H9 (cell line): ENCODE results near the gene MED22. TPM values are rescaled to one million over a fixed set of nuclear protein-coding genes. Genes with fewer than 3 reads are reported as not detected.

Source experiments
- DNase-seq: peaks from one replicate; pipeline ENCODE4 v3.0.0-alpha.2; 2017
- H2AFZ ChIP-seq: one replicate; pipeline ENCODE4 v1.6.1; 2013; ENCODE audit warnings: mild to moderate bottlenecking, low read length, control low read depth, moderate library complexity
- H2AK5ac ChIP-seq: 2 replicates; pipeline ENCODE4 v1.6.1; 2013; ENCODE audit warnings: low read length, control low read depth, mixed read lengths; ENCODE audit not compliant: insufficient read length
- H2BK120ac ChIP-seq: one replicate; pipeline ENCODE4 v1.6.1; 2013; ENCODE audit warnings: low read depth, mild to moderate bottlenecking, low read length, control low read depth, inconsistent platforms; ENCODE audit not compliant: poor library complexity, severe bottlenecking
- H2BK12ac ChIP-seq: 2 replicates; pipeline ENCODE4 v1.6.1; 2013; ENCODE audit warnings: low read length, control low read depth, mixed read lengths, low read depth; ENCODE audit not compliant: insufficient read length
- H2BK15ac ChIP-seq: 2 replicates; pipeline ENCODE4 v1.6.1; 2013; ENCODE audit warnings: low read depth, low read length, control low read depth
- H2BK20ac ChIP-seq: one replicate; pipeline ENCODE4 v1.6.1; 2013; ENCODE audit warnings: low read depth, mild to moderate bottlenecking, low read length, control low read depth, inconsistent platforms; ENCODE audit not compliant: poor library complexity, severe bottlenecking
- H2BK5ac ChIP-seq: 2 replicates; pipeline ENCODE4 v1.6.1; 2013; ENCODE audit warnings: low read length, control low read depth, mixed read lengths; ENCODE audit not compliant: insufficient read length
- H3K14ac ChIP-seq: 2 replicates; pipeline ENCODE4 v1.6.1; 2013; ENCODE audit warnings: low read length, control low read depth; ENCODE audit not compliant: insufficient read depth
- H3K18ac ChIP-seq: 2 replicates; pipeline ENCODE4 v1.6.1; 2013; ENCODE audit warnings: low read depth, mild to moderate bottlenecking, mixed read lengths, low read length, control low read depth; ENCODE audit not compliant: insufficient read length
- H3K23ac ChIP-seq: 2 replicates; pipeline ENCODE4 v1.6.1; 2013; ENCODE audit warnings: low read length, control low read depth, mixed read lengths, low read depth; ENCODE audit not compliant: insufficient read length
- H3K23me2 ChIP-seq: 2 replicates; pipeline ENCODE4 v1.6.1; 2013; ENCODE audit warnings: low read depth, mild to moderate bottlenecking, mixed read lengths, low read length, control low read depth; ENCODE audit not compliant: insufficient read length, poor library complexity, severe bottlenecking
- H3K27ac ChIP-seq: 2 replicates; pipeline ENCODE4 v1.5.1; 2013; ENCODE audit warnings: low read length, control low read depth, mixed read lengths, low read depth; ENCODE audit not compliant: insufficient read length
- H3K27me3 ChIP-seq: 2 replicates; pipeline ENCODE4 v1.6.1; 2013; ENCODE audit warnings: low read length, control low read depth, inconsistent platforms; ENCODE audit not compliant: insufficient read depth
- H3K4ac ChIP-seq: 2 replicates; pipeline ENCODE4 v1.6.1; 2013; ENCODE audit warnings: low read depth, mild to moderate bottlenecking, control low read depth, inconsistent platforms, low read length, moderate library complexity
- H3K4me1 ChIP-seq: 2 replicates; pipeline ENCODE4 v1.6.1; 2013; ENCODE audit warnings: low read length, control low read depth, inconsistent platforms; ENCODE audit not compliant: insufficient read depth
- H3K4me2 ChIP-seq: 2 replicates; pipeline ENCODE4 v1.6.1; 2013; ENCODE audit warnings: low read length, control low read depth, mixed read lengths; ENCODE audit not compliant: insufficient read length, insufficient read depth
- H3K56ac ChIP-seq: 2 replicates; pipeline ENCODE4 v1.6.1; 2013; ENCODE audit warnings: low read depth, mild to moderate bottlenecking, mixed read lengths, low read length, control low read depth; ENCODE audit not compliant: insufficient read length
- H3K79me1 ChIP-seq: 2 replicates; pipeline ENCODE4 v1.6.1; 2013; ENCODE audit warnings: low read depth, mild to moderate bottlenecking, moderate library complexity, low read length, control low read depth, inconsistent platforms; ENCODE audit not compliant: insufficient read depth, poor library complexity, severe bottlenecking
- H3K79me2 ChIP-seq: 2 replicates; pipeline ENCODE4 v1.6.1; 2013; ENCODE audit warnings: low read length, control low read depth, inconsistent platforms; ENCODE audit not compliant: insufficient read depth
- H3K9ac ChIP-seq: 2 replicates; pipeline ENCODE4 v1.6.1; 2013; ENCODE audit warnings: low read length, control low read depth, mixed read lengths; ENCODE audit not compliant: insufficient read length; ENCODE audit errors: extremely low read depth
- H3K9me3 ChIP-seq: one replicate; pipeline ENCODE4 v1.6.1; 2013; ENCODE audit warnings: low read depth, low read length, inconsistent platforms; ENCODE audit not compliant: control insufficient read depth
- H3T11ph ChIP-seq: one replicate; pipeline ENCODE4 v1.6.1; 2013; ENCODE audit warnings: mild to moderate bottlenecking, low read length, control low read depth, inconsistent platforms
- H4K20me1 ChIP-seq: one replicate; pipeline ENCODE4 v1.6.1; 2013; ENCODE audit not compliant: control insufficient read depth, insufficient read length, insufficient read depth
- H4K5ac ChIP-seq: 2 replicates; pipeline ENCODE4 v1.6.1; 2013; ENCODE audit warnings: low read depth, mild to moderate bottlenecking, mixed read lengths, low read length, control low read depth; ENCODE audit not compliant: insufficient read length
- H4K8ac ChIP-seq: replicated peaks from 2 replicates; pipeline ENCODE4 v1.6.1; 2013; ENCODE audit warnings: low read length, control low read depth, mixed read lengths, low read depth; ENCODE audit not compliant: insufficient read length
- H4K91ac ChIP-seq: 2 replicates; pipeline ENCODE4 v1.6.1; 2013; ENCODE audit warnings: low read depth, mild to moderate bottlenecking, moderate library complexity, mixed read lengths, low read length, control low read depth; ENCODE audit not compliant: insufficient read length
- H3K27ac Mint-ChIP-seq, 3 experiments: 2 replicates in 2 of 3; 3 replicates in 1 of 3; pipeline ENCODE4 v1.8.0; 2020 to 2021; ENCODE audit warnings: mixed read lengths in 3 of 3, mild to moderate bottlenecking in 1 of 3, moderate library complexity in 1 of 3
- H3K27me3 Mint-ChIP-seq: 2 replicates; pipeline ENCODE4 v1.8.0; 2021; ENCODE audit warnings: low read depth, mild to moderate bottlenecking, moderate library complexity, mixed read lengths
- H3K36me3 Mint-ChIP-seq, 3 experiments: 2 replicates in 2 of 3; 3 replicates in 1 of 3; pipeline ENCODE4 v1.8.0; 2020 to 2021; ENCODE audit warnings: low read depth in 3 of 3, mixed read lengths in 3 of 3; ENCODE audit not compliant: insufficient read depth in 1 of 3
- H3K4me1 Mint-ChIP-seq, 2 experiments: 2 replicates each; pipeline ENCODE4 v1.8.0; 2020; ENCODE audit warnings: mixed read lengths in 2 of 2
- H3K4me3 Mint-ChIP-seq, 2 experiments: 2 replicates in 1 of 2; 3 replicates in 1 of 2; pipeline ENCODE4 v1.8.0; 2020 to 2021; ENCODE audit warnings: mild to moderate bottlenecking in 2 of 2, mixed read lengths in 2 of 2, moderate library complexity in 1 of 2
- H3K9me3 Mint-ChIP-seq, 2 experiments: 2 replicates in 1 of 2; 3 replicates in 1 of 2; pipeline ENCODE4 v1.8.0; 2020; ENCODE audit warnings: mild to moderate bottlenecking in 2 of 2, mixed read lengths in 2 of 2, moderate library complexity in 1 of 2
- CTCF ChIP-seq: fragments of 200-600 bp; sonication (generic); conservative IDR thresholded peaks from 3 replicates; pipeline ENCODE4 v1.8.0; 2021; ENCODE audit warnings: antibody characterized with exemption, mild to moderate bottlenecking
- WGBS: extraction: QIAGEN DNeasy Blood & Tissue Kit; methylation state at CpG from one replicate; pipeline ENCODE4 v1.1.7; 2013; ENCODE audit warnings: missing lambda C conversion rate, low lambda C conversion rate, mixed read lengths; ENCODE audit not compliant: insufficient read length; ENCODE audit errors: extremely low coverage; 5-methylcytosine and 5-hydroxymethylcytosine counted together
- total RNA-seq: library from RNA; stranded (reverse); gene quantifications from 2 replicates; pipeline ENCODE4 v1.2.1, GENCODE V29; 2021

MED22 gene
- total RNA-seq, 1 experiment from 2014 or later, result 60.1 TPM

GRCh38 chr9:133386338-133386737, 38.4 kb upstream of the MED22 start:
- H2BK15ac ChIP-seq, result no peak overlapping the region
- no peak for DNase-seq
- H3K18ac ChIP-seq, result no peak overlapping the region
- no peak overlapping the region for H4K5ac ChIP-seq
- no peak overlapping the region for H2BK12ac ChIP-seq
- no peak overlapping the region for H4K91ac ChIP-seq
- H3K4me1 ChIP-seq, result no peaks in the 10 kb centered on the region
- H3K4ac ChIP-seq, result no peak overlapping the region
- H3K79me1 ChIP-seq, result no peaks in the 10 kb centered on the region
- H2BK20ac ChIP-seq, result no peak overlapping the region
- H3K9me3 ChIP-seq, result no peaks in the 10 kb centered on the region
- no peak overlapping the region for H2AK5ac ChIP-seq
- no peaks in the 10 kb centered on the region for H3K23me2 ChIP-seq
- Mint-ChIP-seq H3K27me3 (peaks cover 20% of the 10 kb centered on the region), H3K36me3 (peaks cover 0 to 1% (median 0%) of the 10 kb centered on the region in 3 experiments; a peak in 1 of 7 replicates), H3K4me3 (no peak overlapping the region), H3K9me3 (peaks cover 8 to 13% of the 10 kb centered on the region in 2 experiments), H3K27ac (no peak overlapping the region), H3K4me1 (no peaks in the 10 kb centered on the region)
- peaks cover 3% of the 10 kb centered on the region for H4K20me1 ChIP-seq
- no peak overlapping the region for H3K14ac ChIP-seq
- no peak overlapping the region for H3K23ac ChIP-seq
- H2BK5ac ChIP-seq, result no peak overlapping the region
- H3K56ac ChIP-seq, result no peak overlapping the region
- H3K4me2 ChIP-seq, result no peak overlapping the region
- WGBS, result no CpG with 5 or more reads among the region's 13 CpGs
- no peak overlapping the region for H3K9ac ChIP-seq
- H3T11ph ChIP-seq, result no peak overlapping the region
- no peak overlapping the region for H2AFZ ChIP-seq
- no peaks in the 10 kb centered on the region for H3K27me3 ChIP-seq
- TF ChIP-seq CTCF, result no peak
- H2BK120ac ChIP-seq, result no peak overlapping the region
- no peaks in the 10 kb centered on the region for H3K79me2 ChIP-seq
- H4K8ac ChIP-seq, result no peak overlapping the region
- H3K27ac ChIP-seq, result no peak overlapping the region
